ENCODE data around the gene FAT2.
"Not testable (repeated sequence)": the region's sequence is repeated elsewhere in the genome, so short reads cannot be mapped to it uniquely, and the experiment has no call there.

FAT2 gene

DNA sequence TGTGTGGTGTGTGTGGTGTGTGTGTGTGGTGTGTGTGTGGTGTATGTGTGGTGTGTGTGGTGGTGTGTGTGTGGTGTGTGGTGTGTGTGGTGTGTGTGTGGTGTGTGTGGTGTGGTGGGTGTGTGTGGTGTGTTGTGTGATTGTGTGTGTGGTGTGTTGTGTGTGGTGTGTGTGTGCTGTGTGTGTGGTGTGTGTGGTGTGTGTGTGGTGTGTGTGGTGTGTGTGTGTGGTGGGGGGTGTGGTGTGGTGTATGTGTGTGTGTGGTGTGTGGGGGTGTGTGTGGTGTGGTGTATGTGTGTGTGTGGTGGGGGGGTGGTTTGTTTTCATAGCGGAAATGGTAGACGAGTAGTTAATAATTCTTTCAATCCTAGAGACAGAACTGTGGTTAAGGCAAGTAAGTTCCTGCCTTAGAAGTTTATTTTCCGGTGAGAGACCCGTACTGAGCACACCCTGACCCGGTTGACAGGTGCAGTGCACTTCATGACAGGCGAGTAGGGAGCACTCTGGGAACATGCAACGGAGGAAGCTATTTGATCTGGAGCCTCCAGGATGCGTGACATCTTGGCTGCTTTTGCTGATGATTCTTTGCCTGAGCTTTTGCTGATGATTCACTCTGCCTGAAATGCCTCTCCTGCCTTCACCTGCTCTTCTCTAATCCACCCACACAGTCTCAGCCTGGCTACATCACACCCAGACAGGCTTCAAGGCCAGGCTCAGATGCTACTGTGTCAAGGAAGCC lies 21.7 kb upstream of the FAT2 start:
- no peak for FAIRE-seq

DNA sequence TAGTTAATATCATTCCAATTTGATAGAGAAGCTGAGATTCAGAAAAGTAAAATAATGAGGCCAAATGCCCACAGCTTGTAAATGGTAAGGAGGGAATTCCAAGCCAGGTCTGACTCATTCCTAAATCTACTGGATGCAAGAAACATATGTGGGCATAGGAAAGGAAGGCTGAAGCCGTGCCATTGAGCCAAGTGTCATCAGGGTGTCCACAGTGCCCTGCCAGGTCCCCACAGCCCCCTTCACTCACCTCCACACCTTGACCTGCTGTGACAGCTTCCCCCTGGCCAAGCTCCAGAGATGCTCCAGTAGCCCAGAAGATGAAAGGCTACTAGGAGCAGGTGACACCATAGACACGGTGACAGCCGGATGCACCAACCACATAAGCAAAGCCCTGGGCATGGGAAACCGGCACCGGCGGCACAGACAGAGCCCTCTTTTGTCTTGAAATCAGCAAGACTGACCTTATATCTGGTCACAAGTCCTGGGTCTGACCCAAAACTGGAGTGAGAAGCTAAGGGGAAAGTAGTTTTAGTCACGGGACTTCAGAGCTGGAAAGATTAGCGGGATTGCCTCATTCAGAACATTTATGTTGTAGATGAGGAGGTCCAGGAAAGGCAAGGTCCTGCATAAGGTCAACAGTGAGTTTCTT lies 20.1 kb upstream of the FAT2 start:
- no peak for FAIRE-seq

- FAIRE-seq, result no peak
Observed at GRCh38 chr5:151608522-151608921, 17.4 kb upstream of the FAT2 start.

GRCh38 chr5:151607304-151607703 lies 16.2 kb upstream of the FAT2 start:
- FAIRE-seq, result no peak

DNA sequence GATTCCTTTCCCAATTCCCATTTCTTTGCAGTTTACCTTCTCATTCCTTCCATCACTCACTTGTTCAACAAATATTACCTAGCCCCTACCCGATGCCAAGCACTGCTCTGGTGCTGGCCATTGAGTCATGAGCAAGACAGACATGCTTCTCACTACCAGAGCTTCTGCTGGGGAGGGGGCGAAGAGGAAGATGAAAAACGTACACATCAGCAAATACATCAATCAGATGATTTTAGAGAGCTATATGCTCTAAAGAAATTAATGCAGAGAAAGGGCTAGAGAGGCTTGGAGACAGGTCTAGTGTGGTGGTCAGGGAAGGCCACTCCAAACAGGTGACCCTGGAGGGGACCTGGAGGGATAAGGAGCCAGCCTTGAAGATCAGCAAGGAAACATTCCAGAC lies 14.4 kb upstream of the FAT2 start:
- no peak for FAIRE-seq

DNA sequence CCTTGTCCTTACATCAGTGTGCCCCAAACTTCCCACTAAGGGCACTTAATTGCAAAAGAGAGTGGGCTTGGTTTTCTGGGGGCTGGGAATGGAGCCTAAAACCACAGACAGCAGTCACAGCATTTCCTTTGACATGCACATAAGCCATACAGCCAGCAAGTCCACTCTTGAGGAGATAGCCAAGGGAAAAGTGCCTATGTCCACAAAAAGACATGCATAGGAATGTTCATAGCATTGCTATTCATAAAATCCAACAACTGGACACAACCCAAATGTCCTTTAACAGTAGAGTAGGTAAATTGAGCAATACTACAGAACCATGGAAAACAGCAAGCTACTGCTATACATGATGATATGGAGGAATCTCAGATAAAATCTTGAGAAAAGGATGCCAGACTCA lies 11.7 kb upstream of the FAT2 start:
- FAIRE-seq, result no peak

DNA sequence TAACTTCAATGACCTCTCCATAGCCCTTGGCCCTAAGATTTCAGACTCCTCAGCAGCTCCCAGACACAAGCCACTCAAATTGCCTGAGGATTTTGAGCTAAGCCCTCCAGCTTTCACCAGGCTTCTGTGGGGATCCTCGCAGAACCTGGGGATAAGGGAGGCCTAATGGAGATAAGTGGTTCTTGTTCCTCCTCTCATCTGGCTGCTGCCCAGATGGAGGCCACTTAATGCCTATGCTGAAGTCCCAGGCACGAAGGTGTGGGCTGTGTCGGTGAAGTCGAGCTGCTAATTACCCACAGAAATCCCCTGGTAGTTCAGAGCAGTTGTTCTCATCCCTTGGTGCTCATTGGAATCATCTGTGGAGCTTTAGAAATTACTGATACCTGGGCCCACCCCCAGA lies 10.3 kb upstream of the FAT2 start:
- FAIRE-seq, result no peak

- FAIRE-seq, result no peak
Observed at GRCh38 chr5:151600069-151600665, 9.0 kb upstream of the FAT2 start.

GRCh38 chr5:151598984-151599383 lies 7.9 kb upstream of the FAT2 start:
- no peak for FAIRE-seq

DNA sequence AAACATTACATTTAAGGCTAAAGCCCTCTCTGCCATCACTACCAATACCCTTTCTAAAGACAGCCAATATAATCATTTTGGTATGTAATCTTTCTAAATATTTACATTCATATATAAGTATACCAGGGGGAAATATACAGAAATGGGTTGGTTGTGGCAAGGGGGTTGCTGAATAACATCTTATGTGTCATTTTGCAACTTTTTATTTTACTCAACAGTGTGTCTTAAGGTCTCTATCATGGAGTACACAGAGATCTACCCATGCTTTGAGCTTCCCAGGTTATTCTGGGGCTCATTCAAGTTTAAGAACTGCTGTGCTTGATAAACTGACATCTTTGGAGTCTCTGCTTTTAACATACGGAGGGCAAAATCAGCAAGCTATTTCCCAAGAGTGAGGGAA lies 7.4 kb upstream of the FAT2 start:
- no peak for FAIRE-seq

DNA sequence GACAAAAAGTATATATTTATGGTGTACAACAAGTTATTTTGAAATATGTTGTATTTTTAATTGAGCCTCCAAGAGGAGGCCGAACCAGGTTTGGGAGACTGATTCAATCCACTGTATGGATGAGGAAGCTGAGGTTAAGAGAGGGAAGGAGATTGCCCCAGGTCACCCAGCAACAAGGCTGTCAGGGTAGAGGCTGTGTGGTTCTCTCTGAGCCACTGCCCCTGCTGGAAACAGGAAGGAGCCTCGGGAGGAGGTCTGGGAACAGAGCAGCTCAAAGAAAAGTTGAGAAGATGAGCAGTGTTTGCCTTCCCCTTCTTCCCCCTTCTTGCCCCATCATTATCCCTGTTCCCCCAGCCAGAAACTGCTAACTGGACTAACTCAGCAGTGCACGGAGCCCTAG lies 6.6 kb upstream of the FAT2 start:
- FAIRE-seq, result no peak

- no peak for FAIRE-seq
Observed at GRCh38 chr5:151596828-151597539, 5.9 kb upstream of the FAT2 start.

DNA sequence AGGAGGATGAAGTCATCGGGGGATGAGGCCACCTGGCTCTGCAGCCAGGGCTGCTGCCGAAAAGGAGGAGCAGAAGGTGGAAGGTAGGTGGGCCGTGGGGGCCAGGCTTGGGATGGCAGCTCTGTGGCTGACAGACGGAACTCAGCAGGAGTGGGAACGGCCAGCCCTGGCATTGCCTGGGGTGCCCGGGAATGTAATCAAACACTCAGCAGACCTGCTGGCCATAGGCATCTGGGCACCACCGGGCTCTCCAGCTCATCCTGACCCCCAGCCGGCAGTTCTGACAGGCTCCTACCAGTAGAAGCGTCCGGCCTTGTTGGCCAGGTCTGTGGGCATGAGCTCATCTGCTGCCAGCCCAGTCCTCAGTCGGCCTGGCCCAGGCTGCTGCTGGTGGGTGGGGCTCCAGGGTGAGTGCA lies 4.3 kb upstream of the FAT2 start:
- no peak for FAIRE-seq

- FAIRE-seq, result no peak
Observed at GRCh38 chr5:151592855-151593408, 1.8 kb upstream of the FAT2 start.

DNA sequence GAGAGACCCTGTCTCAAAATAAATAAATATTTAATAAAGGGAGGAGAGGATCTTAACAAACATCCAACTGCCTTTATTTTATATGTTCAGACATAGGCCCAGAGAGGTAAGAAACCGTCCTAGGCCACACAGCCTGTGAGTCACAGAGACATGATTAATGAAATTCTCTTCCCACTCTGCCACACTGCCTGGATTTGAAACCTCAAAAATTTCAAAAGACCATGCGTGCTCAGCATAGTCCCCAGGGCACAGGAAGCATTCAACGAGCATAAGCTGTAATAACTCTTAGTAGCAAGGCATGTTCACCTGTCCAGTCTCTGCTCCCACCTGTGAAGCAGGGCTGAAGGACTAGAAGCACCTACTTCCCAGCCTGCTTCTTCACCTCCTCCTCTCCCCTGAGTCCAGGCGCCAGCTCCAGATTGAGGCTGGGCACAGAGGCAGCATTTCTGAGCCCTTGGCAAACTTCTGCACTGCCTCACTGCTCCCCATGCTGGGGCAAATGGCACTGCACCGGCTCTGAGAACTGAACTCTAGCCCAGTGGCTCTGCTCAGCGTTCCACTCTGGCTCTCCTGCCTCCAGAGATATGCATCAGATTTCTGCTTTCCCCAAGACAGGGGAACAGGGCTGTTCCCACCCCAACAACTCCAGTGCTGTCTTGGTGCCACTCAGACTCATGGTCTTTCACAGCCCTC lies 1.1 kb downstream of the FAT2 start:
- no peak for FAIRE-seq

DNA sequence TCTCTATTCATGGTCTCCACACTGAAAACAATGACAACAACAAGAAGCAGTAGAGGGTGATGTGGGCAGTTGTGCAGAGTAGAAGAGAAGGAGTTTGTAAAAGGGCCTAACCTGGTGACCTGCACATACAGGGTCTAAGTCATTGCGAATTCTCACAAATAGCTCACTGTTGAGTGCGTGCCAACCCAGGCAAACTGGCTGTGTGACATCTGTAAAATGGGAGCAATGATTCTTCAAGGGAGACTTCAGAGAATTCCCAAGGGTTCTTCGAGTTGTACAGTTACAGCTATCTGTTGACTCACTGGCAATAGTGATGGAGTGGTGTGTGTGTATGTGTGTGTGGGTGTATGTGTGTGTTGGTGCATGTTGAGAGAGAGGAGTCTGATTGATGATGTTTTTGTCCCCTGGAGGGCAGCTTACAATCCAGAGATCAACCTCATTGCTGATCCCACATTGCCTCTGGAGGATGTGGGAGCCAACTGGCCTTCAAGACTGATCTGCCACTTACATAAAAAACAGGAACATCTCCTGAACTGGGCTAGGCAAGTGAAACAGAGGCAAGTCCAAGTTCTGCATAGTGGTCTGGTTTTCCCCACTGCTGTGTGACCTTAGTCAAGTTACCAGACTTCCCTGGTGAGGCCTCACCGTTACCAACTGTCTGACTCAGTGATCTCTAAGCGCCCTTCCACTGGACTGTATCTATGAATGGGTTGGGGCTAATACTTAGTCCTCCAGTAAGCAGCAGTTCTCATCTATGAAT lies 3.2 kb downstream of the FAT2 start:
- FAIRE-seq, result no peak

- FAIRE-seq, result no peak
Observed at GRCh38 chr5:151585970-151586369, 5.2 kb downstream of the FAT2 start.

DNA sequence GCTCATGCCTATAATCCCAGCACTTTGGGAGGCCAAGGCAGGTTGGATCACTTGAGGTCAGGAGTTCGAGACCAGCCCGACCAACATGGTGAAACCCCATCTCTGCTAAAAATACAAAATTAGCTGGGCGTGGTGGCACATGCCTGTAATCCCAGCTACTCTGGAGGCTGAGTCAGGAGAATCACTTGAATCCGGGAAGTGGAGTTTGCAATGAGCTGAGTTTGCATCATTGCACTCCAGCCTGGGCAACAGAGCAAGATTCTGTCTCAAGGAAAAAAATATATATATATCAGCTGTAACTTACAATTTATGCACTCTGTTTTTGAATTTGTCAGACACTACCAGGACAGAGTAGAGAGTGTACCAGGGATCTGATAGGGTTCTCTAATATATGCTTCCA lies 5.8 kb downstream of the FAT2 start:
- not testable (repeated sequence) for FAIRE-seq

GRCh38 chr5:151584057-151584937 lies 6.8 kb downstream of the FAT2 start:
- FAIRE-seq, result no peak

GRCh38 chr5:151581812-151582583 lies 9.1 kb downstream of the FAT2 start:
- no peak for FAIRE-seq
